Pancreas (tissue), 10 donors: ENCODE results near the gene ZBTB3. TPM values are rescaled to one million over a fixed set of nuclear protein-coding genes. Genes with fewer than 3 reads are reported as not detected.

Source experiments
- ATAC-seq, 4 donors: fragments of 200-7000 bp; cut with Tn5 transposase; one replicate each; pipeline versions ENCODE4 v1.8.0 to v1.9.1; 2020; ENCODE audit warnings: mild to moderate bottlenecking in 4 of 4, moderate library complexity in 4 of 4
- DNase-seq, 6 donors: peaks; one replicate each; pipeline ENCODE4 v3.0.0-alpha.2; 2020
- FAIRE-seq: peaks from 2 replicates; lab custom pipeline; 2012; peaks lifted over from hg19 to GRCh38; lab: Jason Lieb, UNC
- H3K27ac ChIP-seq, 4 donors: fragments of 200-600 bp; sonication (generic); 1 replicate in 3 of 4; 2 replicates in 1 of 4; pipeline versions ENCODE4 v1.5.0 to v1.8.0; 2020
- H3K27me3 ChIP-seq, 4 donors: fragments of 200-600 bp; one replicate each; pipeline ENCODE4 v1.8.0; 2021
- H3K36me3 ChIP-seq, 3 donors: fragments of 200-600 bp; sonication (generic) in 1 of 3; one replicate each; pipeline versions ENCODE4 v1.5.0 to v1.8.0; 2020 to 2021
- H3K4me1 ChIP-seq, 3 donors: fragments of 200-600 bp; one replicate each; pipeline ENCODE4 v1.8.0; 2021
- H3K4me3 ChIP-seq, 4 donors: fragments of 200-600 bp; sonication (generic) in 2 of 4; one replicate each; pipeline versions ENCODE4 v1.5.0 to v1.8.0; 2020 to 2021
- H3K9me3 ChIP-seq, 4 donors: fragments of 200-600 bp; one replicate each; pipeline ENCODE4 v1.8.0; 2021
- WGBS, 2 donors: extraction: QIAGEN DNeasy Blood & Tissue Kit; methylation state at CpG; one replicate each; pipeline ENCODE4 v1.1.7; 2013; 5-methylcytosine and 5-hydroxymethylcytosine counted together
- intact Hi-C, 3 donors: fragments of 100-400 bp; cut with DNase I; formaldehyde crosslinking; loops; one replicate each; pipeline versions ENCODE4 v1.11.1 to v1.14.2; 2022
- polyA plus RNA-seq, 2 donors: library from polyadenylated mRNA; stranded (reverse); fragments of 200-250 nt; gene quantifications; one replicate each; pipeline ENCODE4 v1.2.3, GENCODE V29; 2013
- total RNA-seq, 6 donors: library from RNA; stranded (reverse); fragmentation: NEBNext Ultra II Directional in 4 of 6; extraction: Animal tissue kit (Norgen Biotek cat#: 25700) in 4 of 6; gene quantifications; one replicate each; pipeline versions ENCODE4 v1.2.1 to v1.2.4, GENCODE V29; 2021 to 2023
- TF ChIP-seq, protein P1 (sequence below), 4 donors: fragments of 200-600 bp; sonication (generic) in 3 of 4; IDR thresholded peaks; one replicate each; pipeline versions ENCODE4 v1.5.0 to v1.8.0; 2021; ENCODE audit warnings: antibody characterized with exemption in 4 of 4
- donor health status: healthy with polysubstance abuse.
- donor health status: DM: no; HTN: no; CAD: no; lungs with moderate emphysema.
- donor health status: DM: no; HTN: no; CAD: no.
- donor health status: control.
- donor health status: control.
- donor health status: Bipolar disorder and iron deficiency.
- donor health status: DM: yes; HTN: yes; CAD: no.
- donor health status: DM: no; HTN: no; CAD: no.
- donor health status: DM: no; HTN: no; CAD: no.
- donor health status: DM: yes; HTN: yes; CAD: no.

Gene ZBTB3
- total and polyA plus RNA-seq, 8 donors, result 2.0 to 9.8 (median 4.8) TPM

GRCh38 chr11:62719302-62719978, 34.5 kb downstream of the ZBTB3 start:
- ATAC-seq, result no peak
- no peak for DNase-seq
- Histone ChIP-seq H3K9me3 (no peaks in the 10 kb centered on the region), H3K27me3 (no peaks in the 10 kb centered on the region), H3K4me1 (peaks cover 8 to 13% (median 11%) of the 10 kb centered on the region in 3 donors), H3K36me3 (peaks cover 9 to 88% (median 71%) of the 10 kb centered on the region in 3 donors), H3K27ac (no peak overlapping the region), H3K4me3 (no peak overlapping the region)
- intact Hi-C loops, result no loop called here
- TF ChIP-seq, protein P1, sequence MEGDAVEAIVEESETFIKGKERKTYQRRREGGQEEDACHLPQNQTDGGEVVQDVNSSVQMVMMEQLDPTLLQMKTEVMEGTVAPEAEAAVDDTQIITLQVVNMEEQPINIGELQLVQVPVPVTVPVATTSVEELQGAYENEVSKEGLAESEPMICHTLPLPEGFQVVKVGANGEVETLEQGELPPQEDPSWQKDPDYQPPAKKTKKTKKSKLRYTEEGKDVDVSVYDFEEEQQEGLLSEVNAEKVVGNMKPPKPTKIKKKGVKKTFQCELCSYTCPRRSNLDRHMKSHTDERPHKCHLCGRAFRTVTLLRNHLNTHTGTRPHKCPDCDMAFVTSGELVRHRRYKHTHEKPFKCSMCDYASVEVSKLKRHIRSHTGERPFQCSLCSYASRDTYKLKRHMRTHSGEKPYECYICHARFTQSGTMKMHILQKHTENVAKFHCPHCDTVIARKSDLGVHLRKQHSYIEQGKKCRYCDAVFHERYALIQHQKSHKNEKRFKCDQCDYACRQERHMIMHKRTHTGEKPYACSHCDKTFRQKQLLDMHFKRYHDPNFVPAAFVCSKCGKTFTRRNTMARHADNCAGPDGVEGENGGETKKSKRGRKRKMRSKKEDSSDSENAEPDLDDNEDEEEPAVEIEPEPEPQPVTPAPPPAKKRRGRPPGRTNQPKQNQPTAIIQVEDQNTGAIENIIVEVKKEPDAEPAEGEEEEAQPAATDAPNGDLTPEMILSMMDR (IDR thresholded peaks at IDR 0.05), result no peak
- no peak for FAIRE-seq
- WGBS, 2 donors, result 89 to 90% methylated on average over 2 of the region's 2 CpGs

DNA sequence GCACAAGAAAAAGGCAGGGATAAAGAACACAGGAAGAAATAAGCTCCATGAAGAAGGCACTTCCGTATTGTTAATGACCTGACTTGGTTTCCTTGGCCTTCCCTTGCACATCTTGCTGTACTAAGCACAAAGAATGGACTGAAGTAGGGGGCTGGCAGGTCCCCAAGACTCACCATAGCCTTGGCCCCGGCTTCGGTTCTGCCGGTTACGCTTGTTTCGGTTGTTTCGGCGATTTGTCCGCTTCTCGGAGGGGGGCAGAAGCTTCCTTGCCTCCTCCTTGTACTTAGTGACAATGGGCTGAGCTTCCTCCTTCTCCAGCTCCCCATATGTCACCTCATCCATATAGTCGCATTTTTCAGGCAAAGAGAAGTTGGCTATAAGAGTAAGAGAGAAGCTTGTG, 37.1 kb downstream of the ZBTB3 start:
- FAIRE-seq (no peak), DNase-seq (no peak), ATAC-seq (no peak)
- H3K9me3 ChIP-seq, result no peaks in the 10 kb centered on the region
- no peak overlapping the region for H3K4me3 ChIP-seq
- intact Hi-C loops, result no loop called here
- H3K27me3 ChIP-seq, result no peaks in the 10 kb centered on the region
- H3K4me1 ChIP-seq, result peaks cover 24 to 31% (median 27%) of the 10 kb centered on the region in 3 donors
- peak overlapping the region in 1 of 4 donors; percentile 23 for H3K27ac ChIP-seq
- TF ChIP-seq, protein P1 (IDR thresholded peaks at IDR 0.05), result no peak
- WGBS, 2 donors, result 49 to 62% methylated on average over 11 of the region's 11 CpGs
- peaks cover 4 to 66% (median 49%) of the 10 kb centered on the region in 3 donors for H3K36me3 ChIP-seq

GRCh38 chr11:62716206-62716605, 37.8 kb downstream of the ZBTB3 start:
- TF ChIP-seq, protein P1 (IDR thresholded peaks at IDR 0.05), result no peak
- FAIRE-seq, result no peak
- peak overlapping the region in 1 of 4 donors; percentile 23 for H3K27ac ChIP-seq
- peaks cover 4 to 60% (median 43%) of the 10 kb centered on the region in 3 donors for H3K36me3 ChIP-seq
- 66 to 67% methylated on average over 5 of the region's 5 CpGs for WGBS, 2 donors
- no peak overlapping the region for H3K4me3 ChIP-seq
- peaks cover 29 to 37% (median 33%) of the 10 kb centered on the region in 3 donors for H3K4me1 ChIP-seq
- no peak for DNase-seq
- intact Hi-C loops, result no loop called here
- H3K27me3 ChIP-seq, result no peaks in the 10 kb centered on the region
- H3K9me3 ChIP-seq, result no peaks in the 10 kb centered on the region
- no peak for ATAC-seq

GRCh38 chr11:62715150-62716130, 38.5 kb downstream of the ZBTB3 start:
- DNase-seq, result no peak
- Histone ChIP-seq H3K27ac (no peak overlapping the region), H3K4me1 (peaks cover 29 to 41% (median 33%) of the 10 kb centered on the region in 3 donors), H3K27me3 (no peaks in the 10 kb centered on the region), H3K9me3 (no peaks in the 10 kb centered on the region), H3K36me3 (peaks cover 4 to 53% (median 37%) of the 10 kb centered on the region in 3 donors), H3K4me3 (no peak overlapping the region)
- no peak for ATAC-seq
- no peak for FAIRE-seq
- intact Hi-C loops, result no loop called here
- TF ChIP-seq, protein P1 (IDR thresholded peaks at IDR 0.05), result no peak
- 87 to 93% methylated on average over 23 to 24 of the region's 24 CpGs for WGBS, 2 donors
